ENCODE measurements around the gene ARHGAP15.

DNA sequence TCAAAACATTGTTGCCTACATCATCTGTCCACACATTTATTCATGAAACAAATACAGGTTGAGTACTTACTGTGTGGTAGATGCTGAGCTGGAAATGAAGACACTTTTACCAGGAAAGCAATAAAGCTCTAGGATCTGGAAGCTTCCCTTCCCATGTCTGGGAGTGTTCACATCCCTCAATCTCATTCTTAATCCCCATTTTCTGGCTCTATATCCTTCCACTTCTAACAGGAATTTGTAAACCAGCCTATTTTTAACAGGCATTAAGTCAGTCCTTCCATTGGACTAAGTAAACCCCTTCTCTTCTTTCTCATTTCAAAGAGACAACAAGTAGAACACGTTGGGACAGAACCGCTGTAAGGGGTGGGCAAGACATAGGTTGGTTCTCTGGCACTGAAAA lies 589.5 kb downstream of the ARHGAP15 start:
- TF ChIP-seq, protein P1, sequence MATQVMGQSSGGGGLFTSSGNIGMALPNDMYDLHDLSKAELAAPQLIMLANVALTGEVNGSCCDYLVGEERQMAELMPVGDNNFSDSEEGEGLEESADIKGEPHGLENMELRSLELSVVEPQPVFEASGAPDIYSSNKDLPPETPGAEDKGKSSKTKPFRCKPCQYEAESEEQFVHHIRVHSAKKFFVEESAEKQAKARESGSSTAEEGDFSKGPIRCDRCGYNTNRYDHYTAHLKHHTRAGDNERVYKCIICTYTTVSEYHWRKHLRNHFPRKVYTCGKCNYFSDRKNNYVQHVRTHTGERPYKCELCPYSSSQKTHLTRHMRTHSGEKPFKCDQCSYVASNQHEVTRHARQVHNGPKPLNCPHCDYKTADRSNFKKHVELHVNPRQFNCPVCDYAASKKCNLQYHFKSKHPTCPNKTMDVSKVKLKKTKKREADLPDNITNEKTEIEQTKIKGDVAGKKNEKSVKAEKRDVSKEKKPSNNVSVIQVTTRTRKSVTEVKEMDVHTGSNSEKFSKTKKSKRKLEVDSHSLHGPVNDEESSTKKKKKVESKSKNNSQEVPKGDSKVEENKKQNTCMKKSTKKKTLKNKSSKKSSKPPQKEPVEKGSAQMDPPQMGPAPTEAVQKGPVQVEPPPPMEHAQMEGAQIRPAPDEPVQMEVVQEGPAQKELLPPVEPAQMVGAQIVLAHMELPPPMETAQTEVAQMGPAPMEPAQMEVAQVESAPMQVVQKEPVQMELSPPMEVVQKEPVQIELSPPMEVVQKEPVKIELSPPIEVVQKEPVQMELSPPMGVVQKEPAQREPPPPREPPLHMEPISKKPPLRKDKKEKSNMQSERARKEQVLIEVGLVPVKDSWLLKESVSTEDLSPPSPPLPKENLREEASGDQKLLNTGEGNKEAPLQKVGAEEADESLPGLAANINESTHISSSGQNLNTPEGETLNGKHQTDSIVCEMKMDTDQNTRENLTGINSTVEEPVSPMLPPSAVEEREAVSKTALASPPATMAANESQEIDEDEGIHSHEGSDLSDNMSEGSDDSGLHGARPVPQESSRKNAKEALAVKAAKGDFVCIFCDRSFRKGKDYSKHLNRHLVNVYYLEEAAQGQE (IDR thresholded peaks at IDR 0.05; ENCODE audit: low read depth), result no peak
- TF ChIP-seq TCF7L2 (IDR thresholded peaks at IDR 0.05; ENCODE audit: borderline replicate concordance, extremely low read depth, insufficient read depth, insufficient read length), result no peak
- no peak for TF ChIP-seq JUND (IDR thresholded peaks at IDR 0.05)
- no peak for TF ChIP-seq POLR2A (IDR thresholded peaks at IDR 0.05; ENCODE audit: borderline replicate concordance, extremely low read depth, insufficient read depth, insufficient read length)
- no peak for TF ChIP-seq CEBPB (IDR thresholded peaks at IDR 0.05; ENCODE audit: low read depth)
- TF ChIP-seq, protein P2, sequence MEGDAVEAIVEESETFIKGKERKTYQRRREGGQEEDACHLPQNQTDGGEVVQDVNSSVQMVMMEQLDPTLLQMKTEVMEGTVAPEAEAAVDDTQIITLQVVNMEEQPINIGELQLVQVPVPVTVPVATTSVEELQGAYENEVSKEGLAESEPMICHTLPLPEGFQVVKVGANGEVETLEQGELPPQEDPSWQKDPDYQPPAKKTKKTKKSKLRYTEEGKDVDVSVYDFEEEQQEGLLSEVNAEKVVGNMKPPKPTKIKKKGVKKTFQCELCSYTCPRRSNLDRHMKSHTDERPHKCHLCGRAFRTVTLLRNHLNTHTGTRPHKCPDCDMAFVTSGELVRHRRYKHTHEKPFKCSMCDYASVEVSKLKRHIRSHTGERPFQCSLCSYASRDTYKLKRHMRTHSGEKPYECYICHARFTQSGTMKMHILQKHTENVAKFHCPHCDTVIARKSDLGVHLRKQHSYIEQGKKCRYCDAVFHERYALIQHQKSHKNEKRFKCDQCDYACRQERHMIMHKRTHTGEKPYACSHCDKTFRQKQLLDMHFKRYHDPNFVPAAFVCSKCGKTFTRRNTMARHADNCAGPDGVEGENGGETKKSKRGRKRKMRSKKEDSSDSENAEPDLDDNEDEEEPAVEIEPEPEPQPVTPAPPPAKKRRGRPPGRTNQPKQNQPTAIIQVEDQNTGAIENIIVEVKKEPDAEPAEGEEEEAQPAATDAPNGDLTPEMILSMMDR (IDR thresholded peaks at IDR 0.05 in 2 of 3, conservative IDR thresholded peaks at IDR 0.05 in 1 of 3; ENCODE audit: borderline replicate concordance in 1 of 3, insufficient read depth in 1 of 3, low read depth in 2 of 3, low read length in 2 of 3), result no peak
- no peak for TF ChIP-seq EZH2 (IDR thresholded peaks at IDR 0.05)
- no peak for TF ChIP-seq YY1 (IDR thresholded peaks at IDR 0.05; ENCODE audit: extremely low read depth, insufficient replicate concordance, low read depth, low read length)
- TF ChIP-seq SIN3A (IDR thresholded peaks at IDR 0.05; ENCODE audit: low read depth), result no peak
- TF ChIP-seq EZH2phosphoT487 (IDR thresholded peaks at IDR 0.05; ENCODE audit: borderline replicate concordance), result no peak
- TF ChIP-seq POLR2AphosphoS5 (IDR thresholded peaks at IDR 0.05; ENCODE audit: low read depth, low read length), result no peak
- TF ChIP-seq EGR1 (IDR thresholded peaks at IDR 0.05; ENCODE audit: low read depth), result no peak
- TF ChIP-seq, protein P3, sequence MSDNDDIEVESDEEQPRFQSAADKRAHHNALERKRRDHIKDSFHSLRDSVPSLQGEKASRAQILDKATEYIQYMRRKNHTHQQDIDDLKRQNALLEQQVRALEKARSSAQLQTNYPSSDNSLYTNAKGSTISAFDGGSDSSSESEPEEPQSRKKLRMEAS (IDR thresholded peaks at IDR 0.05), result no peak
- TF ChIP-seq ZNF274 (IDR thresholded peaks at IDR 0.05; ENCODE audit: low read depth, low read length), result no peak
